Naive thymus-derived CD8-positive, alpha-beta T cell (primary cell): ENCODE data around the gene EDIL3. TPM values are rescaled to one million over a fixed set of nuclear protein-coding genes. Genes with fewer than 3 reads are reported as not detected.

Experiments used
- ATAC-seq, 2 donors: fragments of 150-1000 bp; cut with Tn5 transposase in 1 of 2; sonication (Bioruptor Pico), chemical (Tn5 transposase) in 1 of 2; 1 replicate in 1 of 2; 2 replicates in 1 of 2; pipeline ENCODE4 v1.10.0; 2021; ENCODE audit warnings: mild to moderate bottlenecking in 2 of 2, moderate library complexity in 2 of 2
- POLR2A ChIA-PET: fragments of 350-600 bp; sonication (Branson Sonifier 250); formaldehyde crosslinking; loops from one replicate; lab custom pipeline; 2021; ENCODE audit warnings: antibody characterized with exemption; lab: Charles Lee
- DNase-seq, 10 donors: peaks; one replicate each; pipeline versions ENCODE4 v3.0.0 to v3.0.0-alpha.2; 2020 to 2022
- H3K27ac Mint-ChIP-seq, 10 donors: one replicate each; pipeline ENCODE4 v1.8.0; 2020 to 2022; ENCODE audit warnings: mild to moderate bottlenecking in 10 of 10, mixed read lengths in 10 of 10, moderate library complexity in 4 of 10, inconsistent platforms in 1 of 10
- H3K27me3 Mint-ChIP-seq, 5 donors: one replicate each; pipeline ENCODE4 v1.8.0; 2021 to 2022; ENCODE audit warnings: mixed read lengths in 5 of 5
- H3K36me3 Mint-ChIP-seq, 3 donors: one replicate each; pipeline ENCODE4 v1.8.0; 2020 to 2022; ENCODE audit warnings: mixed read lengths in 3 of 3, mild to moderate bottlenecking in 2 of 3, inconsistent platforms in 1 of 3
- H3K4me1 Mint-ChIP-seq, 4 donors: one replicate each; pipeline ENCODE4 v1.8.0; 2021 to 2022; ENCODE audit warnings: mixed read lengths in 4 of 4
- H3K4me3 Mint-ChIP-seq, 10 donors: one replicate each; pipeline ENCODE4 v1.8.0; 2020 to 2022; ENCODE audit warnings: mild to moderate bottlenecking in 10 of 10, mixed read lengths in 10 of 10, moderate library complexity in 6 of 10, inconsistent platforms in 1 of 10
- H3K9me3 Mint-ChIP-seq, 9 donors: one replicate each; pipeline ENCODE4 v1.8.0; 2020 to 2022; ENCODE audit warnings: mixed read lengths in 9 of 9, mild to moderate bottlenecking in 3 of 9, inconsistent platforms in 1 of 9, moderate library complexity in 1 of 9
- polyA plus RNA-seq, 3 donors: library from polyadenylated mRNA; unstranded; fragments of 300-500 nt; fragmentation: Illumina TruSeq; gene quantifications; one replicate each; pipeline ENCODE4 v1.2.3, GENCODE V29; 2021
- total RNA-seq, 8 experiments: library from RNA in 2 of 8; stranded (reverse) in 2 of 8; gene quantifications; one replicate each; pipeline ENCODE4 v1.2.3 and lab custom pipeline; 2021 to 2026

EDIL3 gene
- total and polyA plus RNA-seq, 5 experiments from 2014 or later = not detected

- H3K36me3 Mint-ChIP-seq = no peaks in the 10 kb centered on the region
- DNase-seq (no peak), ATAC-seq (no peak)
- POLR2A ChIA-PET = no interaction called here
- H3K4me1 Mint-ChIP-seq = no peaks in the 10 kb centered on the region
- no peaks in the 10 kb centered on the region for H3K9me3 Mint-ChIP-seq
- no peak overlapping the region for H3K27ac Mint-ChIP-seq
- peaks cover 2 to 14% (median 10%) of the 10 kb centered on the region in 5 donors for H3K27me3 Mint-ChIP-seq
- no peak overlapping the region for H3K4me3 Mint-ChIP-seq
Observed at GRCh38 chr5:83925955-83926337, 458.7 kb downstream of the EDIL3 start.

DNA sequence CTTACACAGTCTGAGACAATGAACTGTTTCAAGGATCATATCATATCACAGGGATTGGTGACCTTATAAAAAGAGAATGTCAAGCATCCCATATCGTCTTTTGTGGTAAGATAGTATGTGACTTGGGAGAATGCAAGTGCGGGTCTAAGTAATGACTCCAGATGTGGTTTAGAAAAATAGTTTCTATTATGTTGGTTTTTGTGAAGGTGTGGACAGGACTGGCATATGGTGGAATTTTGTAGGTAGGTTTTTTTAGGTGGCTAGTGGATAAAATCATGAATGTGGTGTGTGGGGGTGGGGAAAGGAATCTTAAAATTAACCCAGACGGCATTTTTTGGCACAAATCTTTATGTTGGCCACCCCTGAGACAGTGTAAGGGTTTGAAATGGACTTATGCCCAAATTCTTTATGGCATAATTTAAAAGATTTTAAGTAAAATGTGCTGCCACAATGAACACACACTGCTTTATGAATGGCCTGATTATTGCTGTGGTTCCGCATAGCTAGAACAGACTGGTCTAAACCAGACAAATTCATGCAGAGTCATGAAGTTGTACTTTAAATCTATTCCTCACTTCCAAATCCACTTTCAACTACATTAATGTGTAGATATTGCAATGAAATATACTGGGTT, 459.2 kb downstream of the EDIL3 start:
- Mint-ChIP-seq H3K27ac (no peak overlapping the region), H3K9me3 (no peaks in the 10 kb centered on the region), H3K36me3 (no peaks in the 10 kb centered on the region), H3K4me3 (no peak overlapping the region), H3K27me3 (peaks cover 2 to 14% (median 11%) of the 10 kb centered on the region in 5 donors), H3K4me1 (no peaks in the 10 kb centered on the region)
- DNase-seq = no peak
- ATAC-seq = no peak
- POLR2A ChIA-PET = no interaction called here

DNA sequence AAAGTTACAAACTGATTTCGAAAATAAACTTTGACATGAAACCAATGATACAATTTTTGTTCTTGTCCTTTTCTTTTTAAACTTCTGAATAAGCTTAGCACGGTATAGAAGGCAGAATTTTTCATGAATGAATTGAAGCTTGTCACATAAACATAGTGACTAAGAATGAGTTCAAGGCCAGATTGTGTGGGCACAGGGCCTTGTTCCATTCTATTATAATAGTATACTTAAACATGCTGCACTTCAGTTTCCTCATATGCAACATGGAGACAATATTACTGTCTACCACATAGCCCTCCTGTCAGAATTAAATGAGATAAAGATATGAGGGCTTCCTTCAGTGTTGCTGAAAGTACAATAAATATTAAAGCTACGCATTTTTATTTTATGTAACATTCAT, 459.8 kb downstream of the EDIL3 start:
- Mint-ChIP-seq H3K27me3 (peaks cover 2 to 14% (median 10%) of the 10 kb centered on the region in 5 donors), H3K36me3 (no peaks in the 10 kb centered on the region), H3K4me3 (no peak overlapping the region), H3K9me3 (no peaks in the 10 kb centered on the region), H3K27ac (no peak overlapping the region), H3K4me1 (no peaks in the 10 kb centered on the region)
- DNase-seq = no peak
- POLR2A ChIA-PET = no interaction called here
- no peak for ATAC-seq

GRCh38 chr5:83924171-83924570, 460.5 kb downstream of the EDIL3 start:
- no peak overlapping the region for H3K27ac Mint-ChIP-seq
- DNase-seq (no peak), ATAC-seq (no peak)
- POLR2A ChIA-PET = no interaction called here
- H3K4me1 Mint-ChIP-seq = no peaks in the 10 kb centered on the region
- H3K9me3 Mint-ChIP-seq = no peaks in the 10 kb centered on the region
- H3K36me3 Mint-ChIP-seq = no peaks in the 10 kb centered on the region
- peaks cover 2 to 15% (median 10%) of the 10 kb centered on the region in 5 donors for H3K27me3 Mint-ChIP-seq
- no peak overlapping the region for H3K4me3 Mint-ChIP-seq

GRCh38 chr5:83922699-83923098, 462.0 kb downstream of the EDIL3 start:
- POLR2A ChIA-PET = no interaction called here
- Mint-ChIP-seq H3K27ac (no peak overlapping the region), H3K27me3 (peaks cover 2 to 16% (median 10%) of the 10 kb centered on the region in 5 donors), H3K4me1 (no peaks in the 10 kb centered on the region), H3K9me3 (no peaks in the 10 kb centered on the region), H3K4me3 (no peak overlapping the region), H3K36me3 (no peaks in the 10 kb centered on the region)
- ATAC-seq (no peak), DNase-seq (no peak)

- Mint-ChIP-seq H3K27ac (no peak overlapping the region), H3K4me1 (no peaks in the 10 kb centered on the region), H3K36me3 (no peaks in the 10 kb centered on the region), H3K4me3 (no peak overlapping the region), H3K9me3 (no peaks in the 10 kb centered on the region), H3K27me3 (peaks cover 2 to 14% (median 5%) of the 10 kb centered on the region in 5 donors)
- no peak for DNase-seq
- POLR2A ChIA-PET = no interaction called here
- no peak for ATAC-seq
Observed at GRCh38 chr5:83921666-83922193, 462.9 kb downstream of the EDIL3 start.

- H3K27ac Mint-ChIP-seq = no peak overlapping the region
Observed at GRCh38 chr5:83919071-83920041, 465.3 kb downstream of the EDIL3 start.

DNA sequence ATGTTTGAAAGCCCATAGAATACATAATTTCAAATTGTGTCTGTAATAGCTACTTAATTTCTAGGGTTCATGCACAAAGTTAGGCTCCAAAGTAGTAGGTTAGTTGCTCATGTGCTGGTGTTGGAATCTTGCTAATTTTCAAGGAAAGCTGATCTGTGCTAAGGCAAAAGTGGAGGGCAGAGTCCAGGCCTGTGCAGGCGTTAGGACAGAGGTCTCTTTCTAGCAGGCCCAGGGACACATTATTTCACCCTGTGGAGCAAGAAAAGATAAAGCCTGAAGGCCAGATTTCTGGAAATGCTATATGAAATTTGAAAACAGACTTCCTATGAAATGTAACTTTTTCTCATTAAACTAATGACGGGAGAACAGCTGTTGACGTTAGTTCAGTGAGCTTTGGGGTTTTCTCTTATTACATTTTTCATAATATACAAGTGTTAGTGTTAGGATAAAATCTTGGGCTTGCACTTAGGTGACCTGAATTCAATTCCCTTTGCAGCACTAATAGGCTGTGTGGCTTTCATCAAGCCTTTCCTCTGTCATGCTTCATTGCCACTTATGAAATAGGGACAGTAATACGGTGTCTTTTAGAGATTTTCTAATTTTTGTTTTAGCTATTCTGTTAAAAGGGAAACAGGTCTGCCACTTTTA, 467.3 kb downstream of the EDIL3 start:
- no peaks in the 10 kb centered on the region for H3K4me1 Mint-ChIP-seq
- ATAC-seq (no peak), DNase-seq (no peak)
- H3K27me3 Mint-ChIP-seq = peaks cover 0 to 4% (median 3%) of the 10 kb centered on the region in 5 donors
- POLR2A ChIA-PET = no interaction called here
- H3K36me3 Mint-ChIP-seq = no peaks in the 10 kb centered on the region
- no peak overlapping the region for H3K27ac Mint-ChIP-seq
- no peak overlapping the region for H3K4me3 Mint-ChIP-seq
- no peaks in the 10 kb centered on the region for H3K9me3 Mint-ChIP-seq

More at GRCh38 chr5:83919071-83920041, 465.3 kb downstream of the EDIL3 start:
- H3K36me3 Mint-ChIP-seq = no peaks in the 10 kb centered on the region
- no peaks in the 10 kb centered on the region for H3K4me1 Mint-ChIP-seq
- H3K27me3 Mint-ChIP-seq = peaks cover 0 to 4% (median 3%) of the 10 kb centered on the region in 5 donors
- no peaks in the 10 kb centered on the region for H3K9me3 Mint-ChIP-seq
- POLR2A ChIA-PET = no interaction called here
- ATAC-seq (no peak), DNase-seq (no peak)
- no peak overlapping the region for H3K4me3 Mint-ChIP-seq

- Mint-ChIP-seq H3K27me3 (peaks cover 0 to 6% (median 1%) of the 10 kb centered on the region in 5 donors), H3K36me3 (no peaks in the 10 kb centered on the region), H3K9me3 (no peaks in the 10 kb centered on the region), H3K4me1 (no peaks in the 10 kb centered on the region), H3K4me3 (no peak overlapping the region), H3K27ac (no peak overlapping the region)
- POLR2A ChIA-PET = no interaction called here
- DNase-seq = no peak
- no peak for ATAC-seq
Observed at GRCh38 chr5:83914662-83915418, 469.8 kb downstream of the EDIL3 start.

GRCh38 chr5:83914199-83914598, 470.5 kb downstream of the EDIL3 start:
- DNase-seq (no peak), ATAC-seq (no peak)
- Mint-ChIP-seq H3K27ac (no peak overlapping the region), H3K4me3 (no peak overlapping the region), H3K36me3 (no peaks in the 10 kb centered on the region), H3K9me3 (no peaks in the 10 kb centered on the region), H3K4me1 (no peaks in the 10 kb centered on the region), H3K27me3 (peaks cover 0 to 4% (median 1%) of the 10 kb centered on the region in 5 donors)
- POLR2A ChIA-PET = no interaction called here

- Mint-ChIP-seq H3K4me1 (no peaks in the 10 kb centered on the region), H3K9me3 (no peaks in the 10 kb centered on the region), H3K27me3 (peaks cover 0 to 3% (median 1%) of the 10 kb centered on the region in 5 donors), H3K27ac (no peak overlapping the region), H3K36me3 (no peaks in the 10 kb centered on the region), H3K4me3 (no peak overlapping the region)
- DNase-seq (no peak), ATAC-seq (no peak)
- POLR2A ChIA-PET = no interaction called here
Observed at GRCh38 chr5:83913593-83913992, 471.1 kb downstream of the EDIL3 start.

DNA sequence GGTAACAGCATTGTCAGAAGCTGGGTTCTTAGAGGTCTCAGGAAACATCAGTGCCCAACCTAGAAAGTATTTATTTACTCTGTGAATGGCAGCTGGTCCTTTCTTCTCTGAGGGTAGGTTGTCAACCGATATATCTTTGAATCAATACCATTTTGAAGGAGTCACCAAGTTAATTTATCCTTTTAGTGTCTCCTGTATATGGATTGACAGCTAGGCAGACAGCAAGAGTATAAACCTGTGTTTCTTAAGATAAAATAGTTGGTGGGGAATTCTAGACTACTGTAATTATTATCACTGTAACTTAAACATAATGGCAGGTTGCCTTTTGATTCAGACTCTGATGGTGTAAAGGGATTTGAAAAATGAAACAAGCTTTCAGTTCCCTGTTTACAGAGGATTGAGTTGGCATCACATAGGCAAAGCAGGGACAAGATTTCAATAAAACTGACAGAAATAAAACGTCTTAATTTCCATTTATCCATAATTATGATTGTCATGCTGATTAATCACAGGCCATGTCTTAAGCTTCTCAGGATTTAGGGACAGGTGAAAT, 473.2 kb downstream of the EDIL3 start:
- no peak for ATAC-seq

More for the DNA sequence above, 473.2 kb downstream of the EDIL3 start:
- POLR2A ChIA-PET = no interaction called here
- Mint-ChIP-seq H3K36me3 (no peaks in the 10 kb centered on the region), H3K4me1 (no peaks in the 10 kb centered on the region), H3K27ac (no peak overlapping the region), H3K4me3 (no peak overlapping the region), H3K9me3 (peaks cover 0 to 4% (median 0%) of the 10 kb centered on the region in 9 donors), H3K27me3 (peaks cover 0 to 8% (median 2%) of the 10 kb centered on the region in 5 donors)
- DNase-seq = no peak
